ENCODE measurements around the gene TTPAL. TPM values are rescaled to one million over a fixed set of nuclear protein-coding genes. Genes with fewer than 3 reads are reported as not detected.
A peak's percentile ranks its signal among the peaks of the same experiment; 100 is the strongest.

TTPAL gene
- total and polyA plus RNA-seq, 10 of the 15 experiments (the other 5 are each of a cell fraction or from before 2014, with no cell fraction given), result 4.0 to 24.0 (median 9.3) TPM

- no peak for TF ChIP-seq CEBPZ (IDR thresholded peaks at IDR 0.05; ENCODE audit: low read depth, low read length)
- TF ChIP-seq RFX5 (IDR thresholded peaks at IDR 0.05; ENCODE audit: low read depth, low read length), result no peak
- TF ChIP-seq NFYB (IDR thresholded peaks at IDR 0.05; ENCODE audit: insufficient read depth, low read depth, low read length), result no peak
- TF ChIP-seq FOXM1 (IDR thresholded peaks at IDR 0.05; ENCODE audit: low read depth, low read length), result no peak
Measured at GRCh38 chr20:44459271-44459670, 16.4 kb upstream of the TTPAL start (continued).

GRCh38 chr20:44460795-44461141 lies 14.9 kb upstream of the TTPAL start:
- Histone ChIP-seq H2AFZ (ENCODE audit: control insufficient read depth, low read depth, low read length) (no peak overlapping the region), H3K4me2 (ENCODE audit: control insufficient read depth, insufficient read depth) (no peak overlapping the region), H3K9me3 (replicated peaks; ENCODE audit: control insufficient read depth, insufficient read depth, low read length) (no peaks in the 10 kb centered on the region), H3K79me2 (ENCODE audit: control insufficient read depth, insufficient read depth, low read length) (no peaks in the 10 kb centered on the region), H3K36me3 (ENCODE audit: control insufficient read depth in 2 of 2, insufficient read depth in 2 of 2, low read length in 1 of 2) (no peaks in the 10 kb centered on the region), H4K20me1 (ENCODE audit: control insufficient read depth, insufficient read depth) (no peaks in the 10 kb centered on the region), H3K9ac (ENCODE audit: control insufficient read depth, insufficient read depth, low read length) (no peak overlapping the region), H3K4me3 (no peak overlapping the region), H3K4me1 (ENCODE audit: control insufficient read depth, insufficient read depth, low read length) (no peaks in the 10 kb centered on the region), H3K27ac (ENCODE audit: control insufficient read depth, insufficient read depth) (no peak overlapping the region), H3K27me3 (replicated peaks in 1 of 2; ENCODE audit: control insufficient read depth in 2 of 2, insufficient read depth in 2 of 2, low read length in 1 of 2) (no peaks in the 10 kb centered on the region)
- intact Hi-C loops (cut with micrococcal nuclease; ENCODE audit: unreplicated experiment), result loop anchor here (2.0 to 5.0 kb wide), 2 partner anchors 72 to 243 kb away; no protein-coding TSS in a partner anchor
- BruUV-seq (replicated peaks), result no TSS peak
- SMC1A ChIA-PET (ENCODE audit: uncharacterized antibody, unreplicated experiment), result interaction anchor here (1.1 kb wide), 1 partner anchor 16 kb away, joined by 3 read pairs; the partner anchor contains the start of gene TTPAL
- peak; percentile 52 for TF ChIP-seq RAD21 (IDR thresholded peaks at IDR 0.05; ENCODE audit: insufficient read depth, low read depth, low read length)
- peak; percentile 62 for TF ChIP-seq SMC3 (IDR thresholded peaks at IDR 0.05; ENCODE audit: borderline replicate concordance, low read length)
- TF ChIP-seq CTCF (IDR thresholded peaks at IDR 0.05 in 2 of 3, conservative IDR thresholded peaks at IDR 0.05 in 1 of 3; ENCODE audit: control insufficient read depth in 2 of 3, extremely low read depth in 1 of 3, insufficient read depth in 1 of 3, low read depth in 3 of 3, low read length in 3 of 3), result peak; percentile 24 to 51 (median 40); a peak in 5 of 6 replicates
- TF ChIP-seq BCL11A (IDR thresholded peaks at IDR 0.05; ENCODE audit: low read depth, low read length), result no peak
- TF ChIP-seq RELA (IDR thresholded peaks at IDR 0.05; ENCODE audit: borderline replicate concordance, partially characterized antibody), result no peak
- CTCF ChIA-PET, result interaction anchor here (1.1 to 3.3 kb wide), 10 partner anchors 8 to 243 kb away, joined by 3 to 11 read pairs (median 4); partner anchors contain the start of gene TTPAL
- in situ Hi-C loops (cut with MboI), result no loop called here
- DNase-seq (ENCODE audit: low read depth, low spot score), result no peak
- FAIRE-seq, result peak; percentile 52
- RAD21 ChIA-PET (ENCODE audit: unreplicated experiment), result interaction anchor here (1.0 kb wide), 1 partner anchor 77 kb away, joined by 3 read pairs; no protein-coding TSS in a partner anchor
- WGBS (ENCODE audit: insufficient coverage, insufficient replicate concordance, low lambda C conversion rate, missing lambda C conversion rate), result 0% methylated on average over 3 of the region's 3 CpGs
- POLR2A ChIA-PET, result no interaction called here
- ATAC-seq, result peak; percentile 64

Data from GM12878 (cell line).